NT2/D1 (cell line): ENCODE results near the gene NECTIN4.

Experiments
- SUZ12 ChIP-seq: IDR thresholded peaks from 2 replicates; pipeline ENCODE4 v1.6.1; 2011; ENCODE audit not compliant: insufficient read length, insufficient read depth; ENCODE audit errors: extremely low read depth
- ZNF274 ChIP-seq: IDR thresholded peaks from 2 replicates; pipeline ENCODE4 v1.6.1; 2011; ENCODE audit warnings: mild to moderate bottlenecking, low read depth, low read length

- no peak for TF ChIP-seq ZNF274
- TF ChIP-seq SUZ12 = no peak
Observed at GRCh38 chr1:161091796-161092507, 2.6 kb upstream of the NECTIN4 start.
